Dedifferentiated amniotic fluid mesenchymal stem cell (primary cell): ENCODE measurements around the gene USP19.

Experiments
- DNase-seq: peaks from one replicate; pipeline ENCODE4 v3.0.0-alpha.2; 2016; ENCODE audit errors: extremely low spot score

The USP19 gene, protein sequence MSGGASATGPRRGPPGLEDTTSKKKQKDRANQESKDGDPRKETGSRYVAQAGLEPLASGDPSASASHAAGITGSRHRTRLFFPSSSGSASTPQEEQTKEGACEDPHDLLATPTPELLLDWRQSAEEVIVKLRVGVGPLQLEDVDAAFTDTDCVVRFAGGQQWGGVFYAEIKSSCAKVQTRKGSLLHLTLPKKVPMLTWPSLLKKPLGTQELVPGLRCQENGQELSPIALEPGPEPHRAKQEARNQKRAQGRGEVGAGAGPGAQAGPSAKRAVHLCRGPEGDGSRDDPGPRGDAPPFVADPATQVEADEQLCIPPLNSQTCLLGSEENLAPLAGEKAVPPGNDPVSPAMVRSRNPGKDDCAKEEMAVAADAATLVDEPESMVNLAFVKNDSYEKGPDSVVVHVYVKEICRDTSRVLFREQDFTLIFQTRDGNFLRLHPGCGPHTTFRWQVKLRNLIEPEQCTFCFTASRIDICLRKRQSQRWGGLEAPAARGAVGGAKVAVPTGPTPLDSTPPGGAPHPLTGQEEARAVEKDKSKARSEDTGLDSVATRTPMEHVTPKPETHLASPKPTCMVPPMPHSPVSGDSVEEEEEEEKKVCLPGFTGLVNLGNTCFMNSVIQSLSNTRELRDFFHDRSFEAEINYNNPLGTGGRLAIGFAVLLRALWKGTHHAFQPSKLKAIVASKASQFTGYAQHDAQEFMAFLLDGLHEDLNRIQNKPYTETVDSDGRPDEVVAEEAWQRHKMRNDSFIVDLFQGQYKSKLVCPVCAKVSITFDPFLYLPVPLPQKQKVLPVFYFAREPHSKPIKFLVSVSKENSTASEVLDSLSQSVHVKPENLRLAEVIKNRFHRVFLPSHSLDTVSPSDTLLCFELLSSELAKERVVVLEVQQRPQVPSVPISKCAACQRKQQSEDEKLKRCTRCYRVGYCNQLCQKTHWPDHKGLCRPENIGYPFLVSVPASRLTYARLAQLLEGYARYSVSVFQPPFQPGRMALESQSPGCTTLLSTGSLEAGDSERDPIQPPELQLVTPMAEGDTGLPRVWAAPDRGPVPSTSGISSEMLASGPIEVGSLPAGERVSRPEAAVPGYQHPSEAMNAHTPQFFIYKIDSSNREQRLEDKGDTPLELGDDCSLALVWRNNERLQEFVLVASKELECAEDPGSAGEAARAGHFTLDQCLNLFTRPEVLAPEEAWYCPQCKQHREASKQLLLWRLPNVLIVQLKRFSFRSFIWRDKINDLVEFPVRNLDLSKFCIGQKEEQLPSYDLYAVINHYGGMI (N-terminal part only)

DNA sequence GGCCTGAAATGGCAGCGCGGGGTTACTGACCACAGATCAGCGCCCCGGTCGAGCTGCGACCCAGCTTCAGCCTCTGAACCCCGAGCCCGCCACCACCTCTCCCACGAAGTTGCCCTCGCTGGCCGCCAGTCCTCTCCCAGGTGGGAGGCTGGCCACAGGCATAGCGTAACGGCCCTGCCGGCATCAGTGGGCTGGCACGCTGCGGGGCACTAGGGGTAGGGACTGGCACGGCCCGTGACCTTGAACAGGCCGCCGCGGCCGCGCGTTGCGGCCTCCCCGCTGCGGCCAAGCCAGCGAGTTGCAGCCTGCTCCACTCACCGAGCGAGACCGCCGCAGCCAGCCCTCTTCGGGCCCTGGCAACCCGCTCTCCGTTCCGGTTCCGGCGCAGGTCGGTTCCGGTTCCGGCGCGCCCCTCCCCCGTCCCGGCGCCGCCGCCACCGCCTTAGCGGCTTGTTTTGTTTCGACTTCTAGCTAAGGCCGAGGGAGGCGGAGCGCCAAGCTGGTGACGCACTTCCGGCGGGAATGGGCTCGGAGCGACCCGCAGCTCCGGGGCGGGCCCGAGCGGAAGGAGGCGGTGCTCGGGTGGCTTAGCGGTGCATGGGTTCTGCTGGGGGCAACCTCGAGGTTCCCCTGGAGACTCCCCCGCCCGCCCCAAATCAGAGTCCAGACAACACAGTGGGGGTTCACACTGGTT is at the start of gene USP19:
TSS of gene USP19 (minus strand) at position 386 of the 694 bp plus-strand sequence. CDS start 1,678 bp downstream, outside the sequence.
- DNase-seq = peak; percentile 89

DNA sequence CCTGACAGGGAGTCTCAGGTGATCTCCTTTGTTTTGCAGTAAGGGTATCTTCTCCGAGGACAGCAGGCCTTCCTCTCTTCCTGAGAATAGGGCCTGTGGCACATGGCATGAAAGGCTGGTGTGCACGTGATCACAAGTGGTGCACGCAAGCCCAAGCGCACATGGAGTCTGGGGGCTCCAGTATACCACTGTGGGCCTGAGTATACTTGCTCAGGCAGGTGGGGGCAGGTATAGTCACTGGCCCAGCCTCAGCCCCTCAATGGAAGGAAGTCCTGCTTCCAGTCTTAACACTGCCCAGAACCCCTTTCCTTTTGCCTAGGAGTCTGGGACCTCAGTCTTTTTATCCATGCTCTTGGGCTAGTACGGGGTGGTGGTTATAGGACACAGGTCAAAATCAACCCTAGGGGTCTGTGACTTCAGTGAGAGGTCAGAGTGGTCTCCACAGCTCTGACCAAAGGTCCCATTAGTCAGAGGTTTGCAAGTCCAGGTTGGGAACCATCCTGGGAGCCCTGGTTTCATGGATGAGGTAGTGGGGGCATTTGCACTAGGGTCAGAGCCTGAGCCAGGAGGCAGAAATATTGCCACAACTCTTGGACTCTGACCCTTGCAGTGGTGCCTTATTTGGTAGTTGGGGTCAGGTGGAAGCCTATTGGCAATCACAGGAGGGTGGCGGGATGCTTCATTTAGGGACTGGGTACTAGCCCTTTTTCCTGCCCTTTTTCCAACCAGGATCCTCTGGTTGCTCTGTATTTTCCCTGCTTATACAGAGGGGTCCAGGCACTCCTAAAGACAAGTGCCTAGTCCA is 46.3 kb upstream of the USP19 start:
- no peak for DNase-seq

DNA sequence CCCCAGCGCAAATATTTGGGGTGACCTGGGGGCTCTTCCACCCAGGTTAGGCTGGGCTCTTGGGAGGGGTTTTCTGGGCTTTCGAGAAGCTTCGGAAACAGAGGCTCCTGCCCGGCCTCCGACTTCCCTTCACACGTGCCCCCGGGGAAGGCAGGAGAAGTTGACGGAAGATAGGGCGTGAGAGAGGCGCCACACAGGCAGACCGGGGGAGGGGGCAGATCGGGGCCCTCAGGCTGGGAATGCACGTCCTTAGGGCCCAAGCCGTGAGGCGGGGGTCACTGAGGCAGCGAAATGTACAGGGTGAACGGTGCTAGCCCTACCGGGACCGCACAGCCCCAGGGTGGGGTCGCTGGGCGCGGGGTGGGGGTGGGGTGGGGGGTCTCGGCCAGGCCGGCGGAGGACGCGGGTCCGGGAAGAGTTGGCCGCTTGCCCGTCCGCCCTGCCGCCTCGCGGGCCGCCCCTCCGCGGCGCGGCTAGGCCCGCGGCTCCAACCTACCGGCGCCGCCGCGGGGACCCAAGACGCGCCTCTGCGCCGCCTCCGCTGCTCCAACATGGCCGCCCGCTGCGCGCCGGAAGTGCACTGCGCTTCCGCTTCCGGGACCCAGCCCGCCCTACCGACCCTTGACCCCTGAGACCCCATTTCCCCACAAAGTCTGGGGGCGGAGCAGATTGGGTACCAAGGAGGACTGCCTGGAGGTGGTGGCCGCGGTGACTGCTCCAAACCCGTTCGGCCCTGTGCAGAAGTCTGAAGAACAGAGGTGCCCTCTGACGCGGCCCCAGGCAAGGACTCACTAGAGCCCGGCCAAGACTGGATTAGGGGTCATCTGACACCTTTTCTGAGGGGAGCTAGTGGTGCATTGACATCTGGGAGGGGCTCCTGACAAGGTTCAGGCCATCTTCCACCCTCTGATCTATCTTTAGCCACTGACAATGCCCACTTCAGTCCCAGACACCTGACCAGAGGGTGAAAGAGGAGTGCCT is 45.4 kb upstream of the USP19 start, which contains the start of gene CCDC71:
TSS of gene CCDC71 (minus strand) at position 561 of the 981 bp plus-strand sequence. CDS start 2,123 bp downstream, outside the sequence.
- DNase-seq = peak; percentile 42

DNA sequence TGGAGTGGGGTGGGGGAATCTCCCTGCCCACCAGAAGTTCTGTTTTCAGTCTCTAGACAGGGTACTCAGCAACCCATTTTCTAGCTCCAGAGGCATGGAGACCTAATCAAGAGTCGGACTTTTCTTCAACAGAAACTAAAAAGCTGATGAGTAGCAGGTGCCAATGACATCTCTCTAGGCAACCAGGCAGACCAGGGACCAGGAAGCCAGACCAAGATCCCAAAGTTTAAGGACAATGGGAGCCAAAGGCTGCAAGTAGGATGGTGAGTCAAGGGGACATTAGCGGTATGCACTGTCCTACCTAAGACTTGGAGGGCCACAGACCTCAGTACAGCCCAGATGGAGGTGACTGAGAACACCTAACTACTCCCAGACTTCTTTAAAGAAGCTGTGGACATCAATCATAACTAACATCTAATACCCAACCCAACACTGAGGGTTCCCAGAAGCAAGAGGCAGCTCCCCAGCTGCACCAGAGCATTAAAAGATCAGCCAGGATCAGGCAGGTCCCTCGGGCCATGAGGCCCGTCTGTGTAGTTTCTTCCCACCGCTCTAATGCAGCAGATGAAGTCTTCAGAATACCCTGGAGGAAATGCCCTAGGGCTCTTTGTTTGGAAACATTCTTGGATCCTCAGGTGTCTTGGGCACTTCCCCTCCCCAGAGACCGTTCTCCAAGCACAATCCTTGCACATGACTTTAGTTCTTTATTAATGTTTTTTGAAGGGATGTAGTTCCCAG is 44.5 kb upstream of the USP19 start:
- DNase-seq = no peak

DNA sequence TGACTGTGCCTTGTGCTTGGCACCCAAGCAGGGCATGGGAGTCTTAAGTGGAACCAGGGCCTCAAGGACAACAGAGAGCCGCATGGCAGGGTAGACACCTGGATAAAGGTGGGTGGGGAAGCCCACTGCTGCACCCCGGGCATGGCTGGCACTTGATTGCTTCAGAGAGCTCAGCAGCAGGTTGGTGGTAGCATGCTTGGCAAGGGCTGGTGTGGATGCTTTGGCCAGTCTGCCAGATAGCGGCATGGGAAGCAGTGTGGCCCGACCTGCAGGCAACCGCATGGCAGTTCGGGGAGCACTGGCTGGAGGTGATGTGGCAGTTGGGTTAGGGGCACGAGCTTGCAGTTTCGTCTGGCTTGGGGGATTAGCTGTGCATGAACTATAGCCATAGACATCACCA is 43.0 kb upstream of the USP19 start:
- DNase-seq = no peak

DNA sequence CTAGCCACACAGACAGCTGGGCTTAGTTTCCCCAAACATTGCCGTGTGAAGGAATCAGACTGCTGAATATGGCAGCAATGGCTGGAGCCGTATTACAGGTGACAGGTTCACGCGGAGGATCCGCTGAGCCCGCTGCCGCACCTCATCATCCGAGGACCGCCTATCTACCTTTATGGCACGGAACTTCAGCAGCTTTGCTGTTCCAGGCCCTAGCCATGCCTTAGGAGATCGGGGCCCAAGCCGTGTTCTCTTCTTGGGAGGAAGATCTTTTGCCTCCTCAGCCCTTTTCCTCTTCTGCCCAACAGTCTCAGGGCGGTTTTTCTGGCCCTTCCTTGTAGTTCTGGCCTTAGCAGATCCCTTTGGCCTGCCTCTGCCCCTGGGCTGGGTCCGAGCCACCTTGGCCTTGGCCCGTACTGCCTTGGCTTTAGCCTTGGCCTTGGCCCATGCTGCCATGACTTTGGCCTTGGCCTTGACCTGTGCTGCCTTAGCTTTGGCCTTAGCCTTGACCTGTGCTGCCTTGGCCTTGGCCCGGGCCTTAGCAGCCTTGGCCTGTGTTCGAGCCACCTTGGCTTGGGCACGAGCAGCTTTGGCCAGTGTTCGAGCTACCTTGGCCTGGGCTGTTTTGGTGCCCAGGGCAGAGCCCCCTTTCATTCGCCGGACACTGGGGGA is 42.3 kb upstream of the USP19 start:
- no peak for DNase-seq

DNA sequence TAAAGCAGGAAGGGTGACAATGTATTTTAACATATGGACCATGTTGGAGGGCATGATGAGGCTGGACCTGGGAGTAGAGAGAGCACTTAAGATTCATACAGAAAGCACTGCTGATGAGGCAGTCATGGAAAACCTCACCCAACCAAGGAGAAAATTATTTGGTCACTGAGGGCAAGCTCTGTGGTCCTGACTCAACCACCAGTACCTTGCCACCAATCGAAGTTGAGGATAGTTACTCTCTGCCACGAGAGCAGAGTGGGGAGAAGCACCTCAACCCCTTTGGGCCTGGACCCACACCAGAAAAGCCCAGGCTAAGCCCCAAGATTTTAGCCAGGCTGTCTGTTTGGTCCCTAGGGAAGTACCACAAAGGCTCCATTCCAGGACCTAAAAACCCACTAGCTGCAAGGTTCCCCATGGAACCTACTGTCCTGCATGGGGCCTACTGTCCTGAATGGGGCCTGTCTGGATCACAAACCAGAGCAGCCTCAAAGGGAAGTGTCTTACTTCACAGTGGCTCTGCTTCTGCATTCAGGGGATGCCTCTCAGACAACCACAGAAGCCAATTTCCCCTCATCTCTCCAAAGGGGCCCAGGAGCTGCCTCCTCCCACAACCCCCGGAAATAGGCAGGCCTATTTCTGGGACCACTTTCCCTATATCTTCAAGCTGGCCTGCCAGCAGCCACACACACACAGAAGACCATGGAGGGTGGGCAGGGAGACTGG is 41.3 kb upstream of the USP19 start:
- no peak for DNase-seq

DNA sequence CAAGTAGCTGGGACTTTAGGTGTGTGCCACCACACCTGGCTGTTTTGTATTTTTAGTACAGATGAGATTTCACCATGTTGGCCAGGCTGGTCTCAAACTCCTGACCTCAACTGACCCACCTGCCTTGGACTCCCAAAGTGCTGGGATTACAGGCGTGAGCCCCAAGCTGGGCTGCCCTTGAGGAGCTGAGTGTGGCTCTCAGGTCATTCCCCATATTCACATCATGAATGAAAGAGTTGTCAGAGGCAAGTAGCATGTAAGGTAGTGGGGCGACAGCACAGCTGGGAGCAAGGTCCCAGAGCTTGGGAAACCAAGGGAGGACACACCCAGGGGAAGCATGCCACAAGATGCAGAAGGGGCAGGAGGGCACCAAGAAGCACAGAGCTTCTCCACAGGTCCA is 40.6 kb upstream of the USP19 start:
- no peak for DNase-seq

DNA sequence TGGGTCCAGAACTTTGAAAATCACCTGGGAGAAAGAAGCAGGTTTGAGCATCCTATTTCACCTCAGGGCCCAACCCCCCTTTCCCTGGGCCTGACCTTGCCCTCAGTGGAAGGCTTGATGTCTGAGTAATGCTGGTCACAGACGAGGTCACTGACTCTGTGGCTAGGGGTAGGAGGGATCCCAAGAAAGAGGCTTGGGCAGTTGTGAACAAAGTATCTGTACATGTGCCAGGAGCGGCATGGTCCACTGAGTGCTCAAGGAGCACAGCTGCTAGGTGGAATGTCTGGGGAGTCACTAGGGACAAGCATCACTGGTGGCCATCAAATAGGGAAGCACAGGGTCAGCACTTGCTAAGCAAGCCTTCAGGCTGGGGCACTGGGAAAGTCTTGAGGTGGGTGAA is 38.2 kb upstream of the USP19 start:
- DNase-seq = no peak

DNA sequence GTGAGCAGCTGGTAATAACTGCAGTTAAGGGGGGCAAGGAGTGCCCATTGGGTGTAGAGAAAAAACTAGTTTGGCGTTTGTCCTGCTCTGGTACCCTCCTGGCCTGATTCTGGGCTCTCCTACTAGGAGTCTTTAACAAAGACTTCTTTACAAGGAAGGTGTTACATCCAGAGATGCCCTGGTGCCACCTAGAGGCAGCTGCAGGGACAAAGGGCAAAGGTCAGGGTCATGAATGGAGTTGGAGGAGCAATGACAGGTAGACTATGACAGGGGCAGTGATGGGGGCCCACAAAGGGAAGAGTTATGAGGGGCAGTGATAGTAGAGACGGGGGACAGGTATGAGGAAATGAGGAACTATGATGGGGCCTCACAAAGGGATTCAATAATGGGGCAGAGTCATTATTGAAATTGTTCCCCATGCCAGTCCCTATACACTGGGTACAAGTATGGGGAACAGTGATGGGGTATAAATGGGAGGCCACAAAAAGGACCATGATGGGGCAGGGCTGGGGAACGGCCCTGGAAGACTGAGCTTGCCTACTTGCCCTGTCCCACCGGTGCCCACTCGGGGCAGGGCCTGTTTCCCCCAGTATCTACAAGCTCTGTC is 37.6 kb upstream of the USP19 start:
- no peak for DNase-seq

DNA sequence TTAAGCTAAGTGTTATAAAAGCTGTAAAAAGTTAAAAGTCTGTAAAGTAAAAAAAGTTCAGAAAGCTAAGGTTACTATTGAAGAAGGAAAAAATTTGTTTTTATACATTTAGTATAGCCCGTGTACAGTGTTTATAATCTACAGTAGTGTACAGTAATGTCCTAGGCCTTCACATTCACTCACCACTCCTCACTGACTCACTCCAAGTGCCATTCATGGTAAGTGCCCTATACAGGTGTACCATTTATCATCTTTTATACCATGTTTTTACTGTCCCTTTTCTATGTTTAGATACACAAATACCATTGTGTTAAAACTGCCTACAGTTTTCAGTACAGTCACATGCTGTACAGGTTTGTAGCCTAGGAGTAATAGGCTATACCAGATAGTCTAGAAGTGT is 36.7 kb upstream of the USP19 start:
- DNase-seq = no peak

DNA sequence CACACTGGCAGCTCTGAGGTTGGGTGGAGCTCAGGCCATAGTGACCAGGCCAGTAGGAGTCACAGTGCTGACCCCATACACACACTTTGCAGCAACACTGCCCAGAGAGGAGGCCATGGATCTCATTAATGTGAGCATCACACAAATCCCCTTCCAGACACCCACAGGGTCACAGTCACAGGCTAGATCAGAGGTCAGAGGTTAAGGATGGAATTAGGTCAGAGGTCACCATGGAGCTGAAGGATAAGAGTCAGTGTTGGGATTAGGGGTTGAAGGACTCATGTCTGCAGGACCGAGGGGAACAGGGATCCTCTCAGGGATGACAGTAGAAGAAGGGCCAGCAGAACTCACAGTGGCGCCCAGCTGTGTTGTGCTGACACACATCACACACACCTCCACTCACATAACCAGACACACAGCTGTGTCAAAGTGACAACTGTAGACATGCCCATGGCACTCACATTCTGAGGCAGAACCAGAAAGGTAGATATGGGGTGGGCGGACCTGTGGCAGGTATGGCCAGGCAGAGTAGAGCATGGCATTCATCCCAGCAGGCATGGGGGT is 32.8 kb upstream of the USP19 start:
- DNase-seq = no peak

DNA sequence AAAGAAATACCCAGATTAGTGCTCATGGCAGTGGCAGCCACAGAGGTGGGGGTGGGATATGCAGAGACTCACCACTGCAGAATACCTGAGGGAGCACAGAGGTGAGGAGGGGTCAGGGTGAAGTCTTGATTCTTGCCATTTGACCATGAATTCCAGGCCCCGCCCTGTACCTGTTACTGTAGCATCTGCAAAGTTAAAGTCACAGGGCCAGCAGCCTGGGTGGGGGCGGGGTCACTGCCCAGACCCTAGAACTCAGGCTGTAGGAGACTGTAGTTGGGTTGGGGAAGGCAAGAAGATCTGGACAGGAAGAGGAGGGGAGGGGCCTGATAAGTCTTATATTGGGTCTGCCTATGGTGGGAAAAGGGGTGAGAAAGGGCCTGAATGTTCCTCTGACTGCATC is 31.0 kb upstream of the USP19 start:
- DNase-seq = no peak

DNA sequence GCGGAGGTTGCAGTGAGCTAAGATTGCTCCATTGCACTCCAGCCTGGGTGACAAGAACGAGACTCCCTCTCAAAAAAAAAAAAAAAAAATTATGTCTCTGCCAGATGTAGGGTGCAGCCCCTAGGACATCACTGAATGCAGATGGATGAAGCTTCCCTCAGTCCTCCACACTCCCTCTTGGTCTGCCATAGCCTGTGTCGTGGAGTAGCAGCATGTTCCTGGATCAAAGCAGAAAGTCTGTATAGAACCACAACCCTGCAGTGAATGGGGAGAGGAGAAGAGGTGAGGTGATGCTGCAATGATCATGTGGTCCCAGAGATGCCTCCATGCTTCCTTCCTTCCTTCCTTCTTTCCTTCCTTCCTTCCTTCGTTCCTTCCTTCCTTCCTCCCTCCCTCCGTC is 27.5 kb upstream of the USP19 start:
- DNase-seq = no peak

DNA sequence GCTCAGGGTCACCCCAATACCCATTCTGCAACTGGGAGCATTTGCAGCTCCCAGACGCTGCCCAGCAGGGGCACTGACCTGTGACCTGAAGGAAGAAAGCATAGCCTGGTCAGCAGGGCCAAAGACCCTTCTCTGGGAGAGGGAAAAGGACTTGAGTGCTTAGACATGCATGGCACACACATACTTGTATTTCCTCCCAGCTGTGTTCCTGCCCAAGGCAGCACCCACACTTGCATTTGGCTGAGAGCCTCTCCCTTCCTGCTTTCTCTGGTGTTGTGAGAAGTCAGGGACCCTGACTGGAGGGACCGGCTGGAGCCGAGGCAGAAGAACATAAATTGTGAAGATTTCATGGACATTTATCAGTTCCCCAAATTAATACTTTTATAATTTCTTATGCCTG is 19.5 kb upstream of the USP19 start:
- DNase-seq = no peak

DNA sequence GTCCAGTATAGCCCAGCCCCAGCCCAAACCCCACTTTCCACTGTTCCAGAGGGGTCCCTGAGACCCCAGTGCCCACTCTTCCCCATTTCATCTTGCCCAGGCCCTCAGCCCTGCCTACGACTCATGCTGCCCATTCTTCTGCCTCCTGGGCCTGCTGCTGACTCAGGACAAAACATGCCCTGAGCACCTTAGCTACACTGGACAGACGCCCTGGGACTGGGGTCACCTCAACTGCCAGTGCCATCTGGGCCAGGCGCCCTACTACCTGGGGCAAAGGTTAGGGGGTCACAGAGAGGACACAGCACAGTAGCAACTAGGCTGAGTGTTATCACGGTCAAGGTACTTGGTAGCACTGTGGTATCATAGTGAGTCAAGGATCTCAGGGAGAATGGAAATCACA is 14.9 kb upstream of the USP19 start:
- no peak for DNase-seq
